Right renal cortex interstitium (tissue), 3 donors: ENCODE data around the gene EVPL. TPM values are rescaled to one million over a fixed set of nuclear protein-coding genes. Genes with fewer than 3 reads are reported as not detected.

ENCODE experiments used
- DNase-seq, 3 donors: peaks; one replicate each; pipeline ENCODE4 v3.0.0-alpha.2; 2013; ENCODE audit warnings: low read depth in 3 of 3, low spot score in 2 of 3
- polyA plus RNA-seq, 3 donors: library from polyadenylated mRNA; unstranded; fragments of 120-200 nt; gene quantifications; one replicate each; pipeline ENCODE4 v1.2.1, GENCODE V29; 2013; ENCODE audit not compliant: insufficient read length in 3 of 3

Gene EVPL
- polyA plus RNA-seq, 3 donors: 14.4 to 16.0 (median 14.9) TPM

GRCh38 chr17:76019833-76020467 is 7.2 kb downstream of the EVPL start:
- no peak for DNase-seq

GRCh38 chr17:76018801-76019200 is 8.3 kb downstream of the EVPL start:
- no peak for DNase-seq

- DNase-seq: no peak
Observed at GRCh38 chr17:76018340-76018680, 8.8 kb downstream of the EVPL start.

GRCh38 chr17:76017481-76018339 is 9.4 kb downstream of the EVPL start:
- no peak for DNase-seq

- no peak for DNase-seq
Observed at GRCh38 chr17:76014925-76015261, 12.2 kb downstream of the EVPL start.

- DNase-seq: no peak
Observed at GRCh38 chr17:76014100-76014924, 12.8 kb downstream of the EVPL start.

- DNase-seq: no peak
Observed at GRCh38 chr17:76013377-76013932, 13.7 kb downstream of the EVPL start.

- no peak for DNase-seq
Observed at GRCh38 chr17:76011951-76012350, 15.2 kb downstream of the EVPL start.

GRCh38 chr17:76009969-76010661 is 17.0 kb downstream of the EVPL start:
- no peak for DNase-seq

- DNase-seq: no peak
Observed at GRCh38 chr17:76009447-76009846, 17.7 kb downstream of the EVPL start.

- no peak for DNase-seq
Observed at GRCh38 chr17:76008630-76009425, 18.3 kb downstream of the EVPL start.

GRCh38 chr17:76008208-76008607 is 18.9 kb downstream of the EVPL start:
- DNase-seq: no peak

- DNase-seq: no peak
Observed at GRCh38 chr17:76007850-76008165, 19.3 kb downstream of the EVPL start.

- DNase-seq: no peak
Observed at GRCh38 chr17:76007131-76007849, 19.8 kb downstream of the EVPL start.

GRCh38 chr17:76005263-76006149 is 21.6 kb downstream of the EVPL start:
- no peak for DNase-seq

- no peak for DNase-seq
Observed at GRCh38 chr17:76004750-76005262, 22.3 kb downstream of the EVPL start.

- DNase-seq: no peak
Observed at GRCh38 chr17:76003915-76004314, 23.2 kb downstream of the EVPL start.

- no peak for DNase-seq
Observed at GRCh38 chr17:76002100-76002499, 25.0 kb downstream of the EVPL start.
